Central memory CD8-positive, alpha-beta T cell (primary cell): ENCODE measurements around the gene AFF3.
"Not testable (repeated sequence)": the region's sequence is repeated elsewhere in the genome, so short reads cannot be mapped to it uniquely, and the experiment has no call there.

Source experiments
- ATAC-seq: fragments of 150-1000 bp; cut with Tn5 transposase; replicated peaks from 2 replicates; pipeline ENCODE4 v1.10.0; 2022; ENCODE audit warnings: mild to moderate bottlenecking, moderate FRiP score, moderate number of reproducible peaks; ENCODE audit not compliant: poor library complexity, severe bottlenecking; ENCODE audit errors: extremely low read depth
- DNase-seq, 2 donors: peaks; one replicate each; pipeline ENCODE4 v3.0.0; 2021; ENCODE audit warnings: low spot score in 2 of 2
- H3K27ac Mint-ChIP-seq: one replicate; pipeline ENCODE4 v1.8.0; 2022; ENCODE audit warnings: low read depth, mild to moderate bottlenecking, moderate library complexity, mixed read lengths
- H3K27me3 Mint-ChIP-seq: one replicate; pipeline ENCODE4 v1.8.0; 2022; ENCODE audit warnings: mixed read lengths
- H3K36me3 Mint-ChIP-seq: one replicate; pipeline ENCODE4 v1.8.0; 2022; ENCODE audit warnings: mild to moderate bottlenecking, moderate library complexity, mixed read lengths; ENCODE audit not compliant: insufficient read depth
- H3K4me1 Mint-ChIP-seq: one replicate; pipeline ENCODE4 v1.8.0; 2022; ENCODE audit warnings: mixed read lengths
- H3K4me3 Mint-ChIP-seq: one replicate; pipeline ENCODE4 v1.8.0; 2022; ENCODE audit warnings: mild to moderate bottlenecking, moderate library complexity, mixed read lengths
- H3K9me3 Mint-ChIP-seq: one replicate; pipeline ENCODE4 v1.8.0; 2022; ENCODE audit warnings: mixed read lengths

The AFF3 gene

DNA sequence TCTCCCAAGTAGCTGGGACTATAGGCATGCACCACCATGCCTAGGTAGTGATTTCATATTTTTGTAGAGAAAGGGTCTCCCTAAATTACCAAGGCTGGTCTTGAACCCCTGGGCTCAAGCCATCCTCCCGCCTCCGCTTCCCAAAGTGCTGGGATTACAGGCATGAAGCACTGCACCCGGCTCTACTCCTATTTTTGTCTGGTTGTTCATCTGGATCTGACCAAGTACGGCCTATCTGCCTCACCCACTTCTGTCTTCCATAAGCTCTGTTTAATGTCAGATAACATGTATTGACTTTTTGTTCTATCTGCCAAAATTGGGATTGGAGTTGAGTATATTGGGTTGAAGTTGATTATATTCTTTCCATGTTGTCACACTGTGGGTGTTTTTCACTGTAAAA lies 198.4 kb downstream of the AFF3 start:
- peaks cover 6% of the 10 kb centered on the region for H3K36me3 Mint-ChIP-seq
- no peak overlapping the region for H3K27ac Mint-ChIP-seq
- no peak for ATAC-seq

GRCh38 chr2:99942561-99943347 lies 199.6 kb downstream of the AFF3 start:
- H3K4me3 Mint-ChIP-seq = no peak overlapping the region
- no peaks in the 10 kb centered on the region for H3K27me3 Mint-ChIP-seq
- DNase-seq (no peak), ATAC-seq (no peak)
- no peaks in the 10 kb centered on the region for H3K4me1 Mint-ChIP-seq
- H3K36me3 Mint-ChIP-seq = peaks cover 4% of the 10 kb centered on the region
- H3K9me3 Mint-ChIP-seq = no peaks in the 10 kb centered on the region
- H3K27ac Mint-ChIP-seq = no peak overlapping the region

More for the DNA sequence above, 198.4 kb downstream of the AFF3 start:
- Mint-ChIP-seq H3K27me3 (no peaks in the 10 kb centered on the region), H3K4me1 (no peaks in the 10 kb centered on the region), H3K4me3 (no peak overlapping the region), H3K9me3 (no peaks in the 10 kb centered on the region)
- DNase-seq = no peak

GRCh38 chr2:99940963-99941362 lies 201.4 kb downstream of the AFF3 start:
- no peaks in the 10 kb centered on the region for H3K27me3 Mint-ChIP-seq

DNA sequence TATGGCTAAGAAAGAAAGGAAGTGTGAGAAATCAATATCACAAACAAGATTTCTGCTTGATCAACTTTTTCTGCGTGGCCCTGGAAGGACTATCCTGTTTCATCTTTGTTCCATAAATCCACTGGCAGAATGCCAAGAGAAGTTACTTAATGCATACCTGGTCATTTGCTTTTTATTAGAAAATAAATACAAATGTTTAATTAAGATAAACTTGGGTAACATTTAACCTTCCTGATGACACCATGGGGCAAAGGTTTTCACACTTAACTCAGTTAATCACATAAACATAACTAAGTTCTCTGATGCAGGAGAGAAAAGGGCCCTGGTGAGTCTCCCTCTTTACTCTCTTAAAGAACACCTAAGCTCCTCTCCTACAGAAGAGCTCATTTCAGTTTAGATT lies 203.3 kb downstream of the AFF3 start:
- no peak for ATAC-seq
- Mint-ChIP-seq H3K27me3 (no peaks in the 10 kb centered on the region), H3K9me3 (no peaks in the 10 kb centered on the region), H3K36me3 (peaks cover 4% of the 10 kb centered on the region), H3K27ac (no peak overlapping the region), H3K4me1 (no peaks in the 10 kb centered on the region), H3K4me3 (no peak overlapping the region)
- no peak for DNase-seq

More at GRCh38 chr2:99940963-99941362, 201.4 kb downstream of the AFF3 start:
- Mint-ChIP-seq H3K36me3 (peaks cover 4% of the 10 kb centered on the region), H3K4me3 (no peak overlapping the region), H3K27ac (no peak overlapping the region), H3K4me1 (no peaks in the 10 kb centered on the region), H3K9me3 (no peaks in the 10 kb centered on the region)
- ATAC-seq (no peak), DNase-seq (no peak)

DNA sequence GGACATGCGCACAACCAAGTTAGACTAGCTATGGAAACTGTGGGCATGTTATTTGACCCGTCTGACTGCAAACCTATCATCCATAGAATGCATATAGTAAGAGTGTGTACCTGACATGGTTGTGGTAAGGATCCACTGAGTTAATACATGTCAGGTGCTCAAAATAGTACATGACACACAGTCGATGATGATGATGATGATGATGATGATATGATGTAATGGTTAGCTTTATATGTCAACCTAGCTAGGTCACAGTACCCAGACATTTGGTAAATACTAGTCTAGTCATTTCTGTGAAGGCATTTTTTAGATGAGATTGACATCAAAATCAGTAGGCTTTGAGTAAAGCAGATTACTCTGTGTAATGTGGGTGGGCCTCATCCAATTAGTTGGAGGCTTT lies 204.1 kb downstream of the AFF3 start:
- peaks cover 4% of the 10 kb centered on the region for H3K36me3 Mint-ChIP-seq
- ATAC-seq = no peak
- DNase-seq = no peak
- H3K27ac Mint-ChIP-seq = no peak overlapping the region
- H3K4me3 Mint-ChIP-seq = no peak overlapping the region
- H3K27me3 Mint-ChIP-seq = no peaks in the 10 kb centered on the region
- H3K4me1 Mint-ChIP-seq = no peaks in the 10 kb centered on the region
- no peaks in the 10 kb centered on the region for H3K9me3 Mint-ChIP-seq

DNA sequence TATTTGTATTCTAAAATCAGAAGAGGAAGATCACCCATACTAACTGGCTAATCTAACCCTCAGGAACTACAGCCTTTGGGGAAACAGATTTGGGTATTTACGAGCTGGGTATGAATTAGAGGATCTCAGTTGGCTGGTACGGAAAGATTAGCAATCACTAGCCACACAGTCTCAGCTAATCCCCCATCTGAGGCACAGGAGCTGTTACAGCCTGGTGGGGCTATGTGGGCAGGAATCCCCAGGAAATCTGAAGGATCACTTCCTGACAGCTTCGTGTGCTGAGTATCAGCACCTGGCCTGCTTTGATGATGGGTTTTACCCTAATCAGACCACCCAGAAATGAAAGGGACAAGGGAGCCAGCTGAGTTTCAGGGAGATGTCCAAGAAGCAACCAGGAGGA lies 206.3 kb downstream of the AFF3 start:
- no peak for ATAC-seq
- H3K4me3 Mint-ChIP-seq = no peak overlapping the region
- peaks cover 2% of the 10 kb centered on the region for H3K36me3 Mint-ChIP-seq

GRCh38 chr2:99935662-99936061 lies 206.7 kb downstream of the AFF3 start:
- Mint-ChIP-seq H3K27ac (no peak overlapping the region), H3K4me1 (no peaks in the 10 kb centered on the region), H3K36me3 (peaks cover 1% of the 10 kb centered on the region), H3K27me3 (no peaks in the 10 kb centered on the region), H3K9me3 (no peaks in the 10 kb centered on the region), H3K4me3 (no peak overlapping the region)
- no peak for ATAC-seq
- no peak for DNase-seq

More for the DNA sequence above, 206.3 kb downstream of the AFF3 start:
- DNase-seq = no peak
- Mint-ChIP-seq H3K27me3 (no peaks in the 10 kb centered on the region), H3K4me1 (no peaks in the 10 kb centered on the region), H3K9me3 (no peaks in the 10 kb centered on the region), H3K27ac (no peak overlapping the region)

GRCh38 chr2:99933894-99934650 lies 208.3 kb downstream of the AFF3 start:
- Mint-ChIP-seq H3K4me3 (no peak overlapping the region), H3K36me3 (no peaks in the 10 kb centered on the region), H3K9me3 (no peaks in the 10 kb centered on the region), H3K27ac (no peak overlapping the region), H3K27me3 (no peaks in the 10 kb centered on the region), H3K4me1 (no peaks in the 10 kb centered on the region)
- DNase-seq (no peak), ATAC-seq (no peak)

GRCh38 chr2:99933491-99933890 lies 208.9 kb downstream of the AFF3 start:
- not testable (repeated sequence) for H3K36me3 Mint-ChIP-seq, H3K4me3 Mint-ChIP-seq, H3K4me1 Mint-ChIP-seq, H3K27ac Mint-ChIP-seq, DNase-seq, ATAC-seq, H3K27me3 Mint-ChIP-seq, H3K9me3 Mint-ChIP-seq

DNA sequence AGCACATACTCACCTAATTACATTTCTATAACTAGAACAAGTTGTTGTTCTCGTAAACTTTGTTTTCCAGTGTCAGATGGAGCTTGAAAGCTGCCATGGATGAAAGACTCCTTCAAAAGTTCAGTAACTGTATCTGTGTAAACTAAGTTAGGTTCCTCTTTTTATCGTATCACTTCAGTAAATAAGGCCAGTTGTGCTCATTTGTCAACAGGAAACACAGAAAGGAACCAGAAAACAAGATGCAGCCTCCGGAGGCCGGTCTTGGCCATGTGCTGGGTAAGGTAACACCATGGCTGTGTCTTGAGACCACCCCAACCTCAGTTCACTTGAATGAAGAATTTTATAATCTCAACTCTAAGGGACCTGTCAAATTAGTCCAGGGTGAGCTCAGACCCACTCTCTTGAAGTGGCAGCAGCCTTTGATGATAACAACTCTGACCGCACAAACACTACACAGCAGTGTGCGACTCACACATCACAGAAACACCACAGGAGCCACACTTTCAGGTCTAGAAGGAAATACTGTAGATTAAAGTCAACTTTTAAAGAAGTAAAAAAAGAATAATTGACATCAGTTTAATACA lies 213.8 kb downstream of the AFF3 start:
- Mint-ChIP-seq H3K4me3 (no peak overlapping the region), H3K27ac (no peak overlapping the region), H3K36me3 (no peaks in the 10 kb centered on the region), H3K4me1 (no peaks in the 10 kb centered on the region), H3K27me3 (no peaks in the 10 kb centered on the region), H3K9me3 (no peaks in the 10 kb centered on the region)
- no peak for DNase-seq
- no peak for ATAC-seq

- DNase-seq = not testable (repeated sequence)
Measured at GRCh38 chr2:99927690-99928207, 214.6 kb downstream of the AFF3 start.

DNA sequence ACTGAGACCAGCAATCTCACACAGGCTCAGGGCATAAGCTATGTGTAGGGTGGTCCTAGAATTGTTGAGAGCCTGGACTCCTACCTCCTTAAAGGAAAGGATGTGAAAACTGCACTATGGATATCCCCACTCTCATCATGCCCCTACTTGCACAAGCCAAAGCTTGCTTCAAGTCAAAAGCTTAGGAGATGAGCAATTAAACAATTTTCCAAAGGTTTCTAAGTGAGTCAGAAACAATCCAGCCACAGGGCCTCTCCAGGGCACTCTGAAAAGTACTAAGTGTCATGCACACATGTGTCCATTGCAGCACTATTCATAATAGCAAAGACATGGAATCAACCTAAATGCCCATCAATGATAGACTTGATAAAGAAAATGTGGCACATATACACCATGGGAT lies 215.4 kb downstream of the AFF3 start:
- no peaks in the 10 kb centered on the region for H3K27me3 Mint-ChIP-seq
- H3K4me3 Mint-ChIP-seq = no peak overlapping the region
- no peak for DNase-seq
- no peak for ATAC-seq
- no peaks in the 10 kb centered on the region for H3K4me1 Mint-ChIP-seq
- no peak overlapping the region for H3K27ac Mint-ChIP-seq
- no peaks in the 10 kb centered on the region for H3K36me3 Mint-ChIP-seq
- no peaks in the 10 kb centered on the region for H3K9me3 Mint-ChIP-seq

More at GRCh38 chr2:99927690-99928207, 214.6 kb downstream of the AFF3 start:
- H3K4me1 Mint-ChIP-seq, H3K27me3 Mint-ChIP-seq, H3K36me3 Mint-ChIP-seq, ATAC-seq, H3K9me3 Mint-ChIP-seq, H3K4me3 Mint-ChIP-seq, H3K27ac Mint-ChIP-seq: not testable (repeated sequence)
